GM23338 (cell line): Measurements from ENCODE around the gene FTO. TPM values are rescaled to one million over a fixed set of nuclear protein-coding genes. Genes with fewer than 3 reads are reported as not detected.

Experiments
- ATAC-seq: fragments of 200-7000 bp; cut with Tn5 transposase; 3 replicates; pipeline ENCODE4 v1.9.1; 2020
- DNase-seq: peaks from one replicate; pipeline ENCODE4 v3.0.0-alpha.2; 2015; ENCODE audit warnings: low spot score
- H2AFZ ChIP-seq: fragments of 200-600 bp; sonication (generic); 2 replicates; pipeline ENCODE4 v1.8.0; 2016; ENCODE audit warnings: antibody characterized with exemption, mild to moderate bottlenecking, moderate library complexity
- H3F3A ChIP-seq: fragments of 200-600 bp; sonication (generic); replicated peaks from 2 replicates; pipeline ENCODE4 v1.8.0; 2017; ENCODE audit warnings: antibody characterized with exemption, mixed run types, low read depth
- H3K27ac ChIP-seq: fragments of 200-600 bp; sonication (generic); 2 replicates; pipeline ENCODE4 v1.6.1; 2016; ENCODE audit warnings: low read depth
- H3K27me3 ChIP-seq: fragments of 200-600 bp; sonication (generic); 2 replicates; pipeline ENCODE4 v1.8.0; 2016; ENCODE audit warnings: mild to moderate bottlenecking, mixed run types, moderate library complexity; ENCODE audit not compliant: insufficient read depth
- H3K36me3 ChIP-seq: fragments of 200-600 bp; sonication (generic); 2 replicates; pipeline ENCODE4 v1.8.0; 2016; ENCODE audit warnings: mild to moderate bottlenecking; ENCODE audit not compliant: insufficient read depth
- H3K4me1 ChIP-seq: fragments of 200-600 bp; sonication (generic); 2 replicates; pipeline ENCODE4 v1.8.0; 2016; ENCODE audit warnings: mild to moderate bottlenecking, moderate library complexity; ENCODE audit not compliant: insufficient read depth
- H3K4me2 ChIP-seq: fragments of 200-600 bp; sonication (generic); 2 replicates; pipeline ENCODE4 v1.7.1; 2017; ENCODE audit warnings: mixed run types
- H3K4me3 ChIP-seq: fragments of 200-600 bp; sonication (generic); 2 replicates; pipeline ENCODE4 v1.6.1; 2016; ENCODE audit warnings: mixed run types
- H3K79me2 ChIP-seq: fragments of 200-600 bp; sonication (generic); replicated peaks from 2 replicates; pipeline ENCODE4 v1.8.0; 2017; ENCODE audit warnings: mild to moderate bottlenecking; ENCODE audit not compliant: insufficient read depth
- H3K9me2 ChIP-seq: fragments of 200-600 bp; sonication (generic); 2 replicates; pipeline ENCODE4 v1.8.0; 2017; ENCODE audit not compliant: insufficient read depth
- H4K20me1 ChIP-seq: fragments of 200-600 bp; sonication (generic); replicated peaks from 2 replicates; pipeline ENCODE4 v1.8.0; 2017; ENCODE audit warnings: mild to moderate bottlenecking; ENCODE audit not compliant: insufficient read depth
- H3K27ac Mint-ChIP-seq: 2 replicates; pipeline ENCODE4 v1.8.0; 2020; ENCODE audit warnings: inconsistent platforms, mild to moderate bottlenecking, moderate library complexity, mixed read lengths
- H3K27me3 Mint-ChIP-seq: 3 replicates; pipeline ENCODE4 v1.8.0; 2022; ENCODE audit warnings: low read depth, mild to moderate bottlenecking, moderate library complexity, mixed read lengths, inconsistent platforms; ENCODE audit not compliant: insufficient read depth, poor library complexity
- H3K36me3 Mint-ChIP-seq: 3 replicates; pipeline ENCODE4 v1.8.0; 2021; ENCODE audit warnings: low read depth, mild to moderate bottlenecking, inconsistent platforms, moderate library complexity, mixed read lengths
- H3K4me1 Mint-ChIP-seq: 3 replicates; pipeline ENCODE4 v1.8.0; 2020; ENCODE audit warnings: mild to moderate bottlenecking, inconsistent platforms, mixed read lengths
- H3K4me3 Mint-ChIP-seq: 3 replicates; pipeline ENCODE4 v1.8.0; 2021; ENCODE audit warnings: moderate library complexity, mild to moderate bottlenecking, inconsistent platforms, mixed read lengths
- H3K9me3 Mint-ChIP-seq: 3 replicates; pipeline ENCODE4 v1.8.0; 2020; ENCODE audit warnings: moderate library complexity, mild to moderate bottlenecking, inconsistent platforms, mixed read lengths
- CTCF ChIP-seq, 2 experiments: fragments of 200-600 bp in 1 of 2; sonication (generic) in 1 of 2; conservative IDR thresholded peaks; 2 replicates each; pipeline versions ENCODE4 v1.5.1 to v1.6.1; 2016 to 2017; ENCODE audit warnings: antibody characterized with exemption in 2 of 2, low read depth in 2 of 2, mild to moderate bottlenecking in 2 of 2, moderate library complexity in 1 of 2
- EZH2 ChIP-seq: fragments of 200-600 bp; sonication (generic); IDR thresholded peaks from one replicate; pipeline ENCODE4 v1.8.0; 2017; ENCODE audit warnings: antibody characterized with exemption, mild to moderate bottlenecking, low read depth; ENCODE audit not compliant: unreplicated experiment
- EZH2phosphoT487 ChIP-seq: fragments of 200-600 bp; sonication (generic); IDR thresholded peaks from one replicate; pipeline ENCODE4 v1.8.1; 2018; ENCODE audit warnings: antibody characterized with exemption; ENCODE audit not compliant: unreplicated experiment
- JUNB ChIP-seq: IDR thresholded peaks from one replicate; pipeline ENCODE4 v1.6.1; 2016; ENCODE audit warnings: antibody characterized with exemption; ENCODE audit not compliant: unreplicated experiment
- NANOG ChIP-seq: IDR thresholded peaks from 2 replicates; pipeline ENCODE4 v1.6.1; 2016; ENCODE audit warnings: antibody characterized with exemption, borderline replicate concordance
- POLR2AphosphoS5 ChIP-seq: IDR thresholded peaks from 2 replicates; pipeline ENCODE4 v1.6.1; 2016; ENCODE audit warnings: antibody characterized with exemption, low read depth
- REST ChIP-seq: IDR thresholded peaks from one replicate; pipeline ENCODE4 v1.6.1; 2018; ENCODE audit warnings: antibody characterized with exemption; ENCODE audit not compliant: unreplicated experiment
- ZNF114 ChIP-seq: fragments of 250-450 bp; sonication (Bioruptor Pico); IDR thresholded peaks from 2 replicates; pipeline ENCODE4 v1.5.0; 2020; ENCODE audit warnings: mild to moderate bottlenecking, moderate library complexity
- ZNF331 ChIP-seq: fragments of 250-450 bp; sonication (Bioruptor Pico); IDR thresholded peaks from 2 replicates; pipeline ENCODE4 v1.5.0; 2020; ENCODE audit warnings: low read depth, mild to moderate bottlenecking, moderate library complexity
- ZNF462 ChIP-seq: fragments of 250-450 bp; sonication (Bioruptor Pico); IDR thresholded peaks from 2 replicates; pipeline ENCODE4 v1.5.0; 2020; ENCODE audit warnings: mild to moderate bottlenecking, moderate library complexity
- polyA plus RNA-seq: library from polyadenylated mRNA; unstranded; fragments of >200 nt; fragmentation: Nextera tagmentation; extraction: Ambion mirVana; gene quantifications from 2 replicates; pipeline ENCODE4 v1.2.1, GENCODE V29; 2016
- total RNA-seq: library from RNA; depleted of rRNA; stranded (reverse); fragments of >200 nt; shearing (Covaris generic); gene quantifications from 2 replicates; pipeline ENCODE4 v1.2.3, GENCODE V29; 2014

Gene FTO
- total and polyA plus RNA-seq, 2 experiments from 2014 or later: 17.7 to 69.6 TPM

GRCh38 chr16:53708490-53708889 lies 4.5 kb downstream of the FTO start (continued):
- no peak for TF ChIP-seq ZNF114

- Mint-ChIP-seq H3K27ac (no peak overlapping the region; the same call in 1 of the 2 replicates), H3K4me3 (no peak overlapping the region), H3K4me1 (peaks cover 14% of the 10 kb centered on the region), H3K9me3 (no peaks in the 10 kb centered on the region), H3K27me3 (no peaks in the 10 kb centered on the region), H3K36me3 (no peaks in the 10 kb centered on the region)
- TF ChIP-seq ZNF331 (CRISPR knock-in tag): no peak
- TF ChIP-seq EZH2: no peak
- no peak for TF ChIP-seq POLR2AphosphoS5
- TF ChIP-seq CTCF (conservative IDR thresholded peaks at IDR 0.05; ENCODE audit: low read depth in 2 of 2): no peak
- TF ChIP-seq NANOG: no peak
- no peak for TF ChIP-seq JUNB
- TF ChIP-seq EZH2phosphoT487: no peak
- ATAC-seq: no peak
- no peaks in the 10 kb centered on the region for H4K20me1 ChIP-seq
- no peak overlapping the region for H3K27ac ChIP-seq
- no peak overlapping the region for H3K4me3 ChIP-seq
- H3F3A ChIP-seq: no peaks in the 10 kb centered on the region
- DNase-seq: no peak
- no peaks in the 10 kb centered on the region for H3K27me3 ChIP-seq
- H3K4me1 ChIP-seq: peaks cover 13% of the 10 kb centered on the region; the same call in 1 of the 2 replicates
- H3K36me3 ChIP-seq: no peaks in the 10 kb centered on the region
- no peaks in the 10 kb centered on the region for H3K9me2 ChIP-seq
- H3K4me2 ChIP-seq: no peak overlapping the region
- no peak overlapping the region for H2AFZ ChIP-seq
- H3K79me2 ChIP-seq: peaks cover 68% of the 10 kb centered on the region
These were observed 7.4 kb downstream of the FTO start for GRCh38 chr16:53711390-53711789.

- Mint-ChIP-seq H3K27ac (no peak overlapping the region), H3K27me3 (no peaks in the 10 kb centered on the region), H3K4me1 (peaks cover 14% of the 10 kb centered on the region), H3K4me3 (no peak overlapping the region), H3K36me3 (no peaks in the 10 kb centered on the region), H3K9me3 (no peaks in the 10 kb centered on the region)
- Histone ChIP-seq H3K36me3 (no peaks in the 10 kb centered on the region), H4K20me1 (no peaks in the 10 kb centered on the region), H3K79me2 (peaks cover 68% of the 10 kb centered on the region), H3K4me3 (no peak overlapping the region), H3F3A (no peaks in the 10 kb centered on the region), H3K4me2 (no peak overlapping the region), H3K27ac (no peak overlapping the region), H3K27me3 (no peaks in the 10 kb centered on the region), H3K9me2 (no peaks in the 10 kb centered on the region), H2AFZ (no peak overlapping the region), H3K4me1 (peaks cover 13% of the 10 kb centered on the region; the same call in 1 of the 2 replicates)
- DNase-seq (no peak), ATAC-seq (no peak)
- TF ChIP-seq ZNF462 (CRISPR knock-in tag) (no peak), NANOG (no peak), REST (no peak)
These were observed 8.1 kb downstream of the FTO start for GRCh38 chr16:53712065-53712464.
